Testis (tissue), 3 donors: ENCODE data around the gene IL1RAPL2. TPM values are rescaled to one million over a fixed set of nuclear protein-coding genes. Genes with fewer than 3 reads are reported as not detected.

ENCODE experiments used
- DNase-seq: peaks from one replicate; pipeline ENCODE4 v3.0.0-alpha.2; 2019
- H3K27ac ChIP-seq, 2 donors: fragments of 200-600 bp; sonication (generic); one replicate each; pipeline ENCODE4 v1.5.1; 2019
- H3K27me3 ChIP-seq: fragments of 200-600 bp; sonication (generic); one replicate; pipeline ENCODE4 v1.5.1; 2019
- H3K36me3 ChIP-seq: fragments of 200-600 bp; sonication (generic); one replicate; pipeline ENCODE4 v1.5.1; 2017; ENCODE audit warnings: low read depth; ENCODE audit errors: missing control alignments
- H3K4me1 ChIP-seq: fragments of 200-600 bp; sonication (generic); one replicate; pipeline ENCODE4 v1.5.1; 2019
- H3K4me3 ChIP-seq, 2 donors: fragments of 200-600 bp; sonication (generic); one replicate each; pipeline ENCODE4 v1.5.1; 2017 to 2019
- H3K9me3 ChIP-seq: fragments of 200-600 bp; sonication (generic); one replicate; pipeline ENCODE4 v1.5.1; 2017
- POLR2A ChIP-seq: fragments of 450-650 bp; IDR thresholded peaks from one replicate; pipeline ENCODE4 v1.6.1; 2017; ENCODE audit warnings: antibody characterized with exemption, mild to moderate bottlenecking, moderate library complexity
- WGBS, 2 donors: methylation state at CpG; one replicate each; pipeline ENCODE4 v1.1.5; 2018; 5-methylcytosine and 5-hydroxymethylcytosine counted together
- intact Hi-C: fragments of 100-400 bp; cut with DNase I; formaldehyde crosslinking; loops from one replicate; pipeline ENCODE4 v1.15.1; 2023; ENCODE audit warnings: low total_unique reads
- polyA plus RNA-seq: library from polyadenylated mRNA; stranded (reverse); fragments of 350-450 nt; fragmentation: Illumina TruSeq; extraction: RNeasy Lipid Tissue Mini Kit (QIAGEN cat#74804); gene quantifications from one replicate; pipeline ENCODE4 v1.2.3, GENCODE V29; 2014; ENCODE audit warnings: low read depth, low replicate concordance; ENCODE audit not compliant: insufficient read depth
- total RNA-seq, 2 donors: library from RNA; depleted of rRNA; stranded (reverse); fragments of >200 nt; gene quantifications; one replicate each; pipeline ENCODE4 v1.2.3, GENCODE V29; 2016
- TF ChIP-seq, protein P1 (sequence below), 3 experiments: fragments of 450-650 bp in 2 of 3; fragments of 200-600 bp in 1 of 3; sonication (generic) in 1 of 3; IDR thresholded peaks; one replicate each; pipeline ENCODE4 v1.5.1; 2016 to 2019; ENCODE audit warnings: antibody characterized with exemption in 3 of 3, mild to moderate bottlenecking in 2 of 3, moderate library complexity in 1 of 3

The IL1RAPL2 gene
- total and polyA plus RNA-seq, 3 donors from 2014 or later = 0.47 to 1.3 (median 1.2) TPM

DNA sequence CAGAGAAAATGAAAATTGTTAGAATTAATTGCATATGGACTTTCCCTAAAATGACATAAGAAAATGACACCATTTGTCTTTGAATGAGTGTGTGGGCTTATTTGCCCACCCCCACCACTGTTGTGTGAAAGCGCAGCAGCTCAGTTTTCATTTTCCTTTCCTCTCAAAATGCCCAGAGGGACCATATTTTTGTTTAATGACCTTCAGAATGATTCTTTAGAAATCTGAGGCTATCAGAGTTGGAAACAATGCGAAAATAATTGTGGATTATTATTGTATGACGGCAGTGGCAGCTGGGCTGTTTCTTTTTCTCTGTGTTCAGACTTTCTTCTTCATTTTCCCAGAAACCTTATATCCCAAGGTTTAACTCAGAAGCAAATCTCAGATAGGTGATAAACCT, 699.1 kb downstream of the IL1RAPL2 start:
- intact Hi-C loops = no loop called here
- no peak overlapping the region for H3K4me3 ChIP-seq
- H3K27me3 ChIP-seq = no peaks in the 10 kb centered on the region
- H3K36me3 ChIP-seq = no peaks in the 10 kb centered on the region
- no peak for DNase-seq
- no peak overlapping the region for H3K27ac ChIP-seq
- 41 to 44% methylated on average over 3 of the region's 3 CpGs for WGBS, 2 donors
- H3K9me3 ChIP-seq = no peaks in the 10 kb centered on the region
- no peaks in the 10 kb centered on the region for H3K4me1 ChIP-seq
- TF ChIP-seq POLR2A = no peak
- TF ChIP-seq, protein P1, sequence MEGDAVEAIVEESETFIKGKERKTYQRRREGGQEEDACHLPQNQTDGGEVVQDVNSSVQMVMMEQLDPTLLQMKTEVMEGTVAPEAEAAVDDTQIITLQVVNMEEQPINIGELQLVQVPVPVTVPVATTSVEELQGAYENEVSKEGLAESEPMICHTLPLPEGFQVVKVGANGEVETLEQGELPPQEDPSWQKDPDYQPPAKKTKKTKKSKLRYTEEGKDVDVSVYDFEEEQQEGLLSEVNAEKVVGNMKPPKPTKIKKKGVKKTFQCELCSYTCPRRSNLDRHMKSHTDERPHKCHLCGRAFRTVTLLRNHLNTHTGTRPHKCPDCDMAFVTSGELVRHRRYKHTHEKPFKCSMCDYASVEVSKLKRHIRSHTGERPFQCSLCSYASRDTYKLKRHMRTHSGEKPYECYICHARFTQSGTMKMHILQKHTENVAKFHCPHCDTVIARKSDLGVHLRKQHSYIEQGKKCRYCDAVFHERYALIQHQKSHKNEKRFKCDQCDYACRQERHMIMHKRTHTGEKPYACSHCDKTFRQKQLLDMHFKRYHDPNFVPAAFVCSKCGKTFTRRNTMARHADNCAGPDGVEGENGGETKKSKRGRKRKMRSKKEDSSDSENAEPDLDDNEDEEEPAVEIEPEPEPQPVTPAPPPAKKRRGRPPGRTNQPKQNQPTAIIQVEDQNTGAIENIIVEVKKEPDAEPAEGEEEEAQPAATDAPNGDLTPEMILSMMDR (IDR thresholded peaks at IDR 0.05) = no peak

DNA sequence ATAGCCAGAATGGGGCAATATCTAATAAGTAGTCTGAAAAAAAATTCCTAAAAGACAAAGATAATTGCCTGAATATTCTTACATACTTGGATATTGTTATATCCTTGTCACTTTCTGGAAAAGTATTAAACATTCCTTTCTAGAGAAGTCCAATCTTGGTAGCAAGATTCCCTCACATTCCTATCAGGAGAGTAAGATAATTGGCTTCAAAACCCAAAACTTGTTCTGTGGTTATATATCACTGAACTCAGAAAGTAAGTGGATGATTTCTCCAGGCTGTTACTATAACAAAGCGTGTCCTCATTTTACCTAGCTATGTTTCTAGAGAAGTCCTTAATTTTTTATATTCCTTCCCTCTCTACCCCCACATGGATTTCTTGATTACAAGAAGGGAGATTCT, 700.5 kb downstream of the IL1RAPL2 start:
- DNase-seq = no peak
- intact Hi-C loops = no loop called here
- no peaks in the 10 kb centered on the region for H3K4me1 ChIP-seq
- no peaks in the 10 kb centered on the region for H3K9me3 ChIP-seq
- 77 to 89% methylated on average over 1 of the region's 1 CpG for WGBS, 2 donors
- no peak overlapping the region for H3K27ac ChIP-seq
- no peaks in the 10 kb centered on the region for H3K36me3 ChIP-seq
- TF ChIP-seq POLR2A = no peak
- TF ChIP-seq, protein P1 (IDR thresholded peaks at IDR 0.05) = no peak
- no peaks in the 10 kb centered on the region for H3K27me3 ChIP-seq
- no peak overlapping the region for H3K4me3 ChIP-seq

DNA sequence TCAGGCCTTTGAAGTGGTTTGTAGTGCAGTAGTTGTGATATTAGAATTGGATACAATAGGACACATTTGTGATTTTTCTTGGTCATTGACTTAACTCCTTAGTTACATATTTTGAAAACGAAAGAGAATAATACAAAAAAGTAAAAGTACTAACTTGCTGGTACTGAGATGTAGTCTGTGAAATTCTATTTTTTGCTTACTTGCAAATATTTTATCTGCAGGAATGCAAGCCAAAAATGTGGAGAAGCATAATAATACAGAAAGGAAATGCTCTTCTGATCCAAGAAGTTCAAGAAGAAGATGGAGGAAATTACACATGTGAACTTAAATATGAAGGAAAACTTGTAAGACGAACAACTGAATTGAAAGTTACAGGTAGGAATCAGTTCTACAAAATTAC, 701.2 kb downstream of the IL1RAPL2 start:
- 61 to 62% methylated on average over 2 of the region's 2 CpGs for WGBS, 2 donors
- TF ChIP-seq, protein P1 (IDR thresholded peaks at IDR 0.05) = no peak
- TF ChIP-seq POLR2A = no peak
- Histone ChIP-seq H3K4me3 (no peak overlapping the region), H3K9me3 (no peaks in the 10 kb centered on the region), H3K4me1 (no peaks in the 10 kb centered on the region), H3K27me3 (no peaks in the 10 kb centered on the region), H3K36me3 (no peaks in the 10 kb centered on the region), H3K27ac (no peak overlapping the region)
- DNase-seq = no peak
- intact Hi-C loops = no loop called here

DNA sequence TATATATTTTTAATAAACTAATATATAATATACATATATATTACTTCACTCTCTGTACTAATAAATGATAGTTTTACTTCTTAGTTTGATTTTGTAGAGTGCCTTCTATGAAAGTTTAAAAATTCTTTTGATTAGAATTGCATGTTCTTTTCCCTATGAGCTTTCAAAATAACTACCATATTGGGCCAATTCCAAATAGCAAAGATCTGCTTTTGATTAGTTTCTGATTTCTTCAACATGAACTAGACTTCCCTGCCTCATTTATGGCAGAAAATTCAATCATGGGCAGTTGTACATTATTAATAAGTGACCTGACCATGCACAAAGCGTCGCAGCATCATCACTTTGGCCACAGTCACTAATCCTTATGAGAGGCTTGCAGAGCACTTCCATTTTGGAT, 703.4 kb downstream of the IL1RAPL2 start:
- H3K9me3 ChIP-seq = no peaks in the 10 kb centered on the region
- intact Hi-C loops = no loop called here
- H3K27me3 ChIP-seq = no peaks in the 10 kb centered on the region
- no peaks in the 10 kb centered on the region for H3K36me3 ChIP-seq
- no peak overlapping the region for H3K27ac ChIP-seq
- no peak for TF ChIP-seq POLR2A
- TF ChIP-seq, protein P1 (IDR thresholded peaks at IDR 0.05) = no peak
- H3K4me3 ChIP-seq = no peak overlapping the region
- WGBS, 2 donors = 100% methylated on average over 2 of the region's 2 CpGs
- H3K4me1 ChIP-seq = no peaks in the 10 kb centered on the region
- no peak for DNase-seq

DNA sequence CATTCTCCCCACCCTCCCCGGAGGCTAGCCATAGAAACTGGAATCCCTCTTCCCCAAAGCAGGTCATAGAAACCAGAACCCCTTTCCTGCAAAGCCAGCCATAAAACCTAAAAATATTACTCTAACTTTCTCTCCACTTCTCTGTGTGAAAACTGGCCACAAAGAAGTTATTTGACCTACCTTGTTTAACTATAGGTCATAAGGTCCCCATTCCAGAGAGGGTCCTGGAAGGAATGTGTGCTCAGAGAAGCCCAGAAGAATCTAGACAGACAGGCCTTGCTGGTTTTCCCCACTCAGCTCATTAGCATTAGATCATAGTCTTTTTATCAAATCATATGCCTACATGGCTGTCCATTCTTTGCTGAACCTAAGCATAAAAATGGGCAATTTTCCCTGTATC, 707.3 kb downstream of the IL1RAPL2 start:
- H3K36me3 ChIP-seq = no peaks in the 10 kb centered on the region
- no peak overlapping the region for H3K27ac ChIP-seq
- H3K27me3 ChIP-seq = no peaks in the 10 kb centered on the region
- no peak for DNase-seq
- no peaks in the 10 kb centered on the region for H3K9me3 ChIP-seq
- TF ChIP-seq, protein P1 (IDR thresholded peaks at IDR 0.05) = no peak
- H3K4me3 ChIP-seq = no peak overlapping the region
- H3K4me1 ChIP-seq = no peaks in the 10 kb centered on the region
- intact Hi-C loops = no loop called here
- 81 to 93% methylated on average over 1 of the region's 1 CpG for WGBS, 2 donors
